HCT116 (cell line): ENCODE data around the gene MEFV. TPM values are rescaled to one million over a fixed set of nuclear protein-coding genes. Genes with fewer than 3 reads are reported as not detected.

Experiments
- ATAC-seq: fragments of 200-7000 bp; cut with Tn5 transposase; 2 replicates; pipeline ENCODE4 v1.9.1; 2020; ENCODE audit warnings: mild to moderate bottlenecking, moderate library complexity
- BruUV-seq: library from RNA; stranded (reverse); fragments of 400-500 nt; replicated peaks from 2 replicates; lab custom pipeline; 2021; lab: Mats Ljungman, UMichigan
- CTCF ChIA-PET: fragments of 300-600 bp; sonication (Branson Sonifier 250); formaldehyde crosslinking; loops from one replicate; lab custom pipeline; 2021; ENCODE audit warnings: antibody characterized with exemption; lab: Charles Lee
- POLR2A ChIA-PET: fragments of 300-600, 350-600 bp; sonication (Branson Sonifier 250); formaldehyde crosslinking; loops from one replicate; lab custom pipeline; 2021; ENCODE audit warnings: antibody characterized with exemption; lab: Charles Lee
- RAD21 ChIA-PET, 2 experiments: fragments of 300-600 bp; sonication (Branson Sonifier 250); formaldehyde crosslinking; loops; one replicate each; lab custom pipeline; 2023; ENCODE audit warnings: low total read pairs in 2 of 2; ENCODE audit not compliant: uncharacterized antibody in 2 of 2, unreplicated experiment in 2 of 2, low non-redundant PET in 1 of 2; lab: Charles Lee
- DNase-seq: peaks from one replicate; pipeline ENCODE4 v3.0.0-alpha.2; 2010; ENCODE audit warnings: low read depth, low spot score
- H2AFZ ChIP-seq: fragments of 200-600 bp; shearing (Covaris generic), sonication (generic); 2 replicates; pipeline ENCODE4 v1.6.1; 2017; ENCODE audit warnings: low read depth, mixed run types, mixed read lengths, antibody characterized with exemption, low read length; ENCODE audit not compliant: poor library complexity, severe bottlenecking
- H3K27ac ChIP-seq: 2 replicates; pipeline ENCODE4 v1.5.1; 2012; ENCODE audit warnings: low read depth, low read length
- H3K27me3 ChIP-seq: fragments of 200-600 bp; sonication (generic); 2 replicates; pipeline ENCODE4 v1.6.1; 2016; ENCODE audit warnings: mixed run types, low read length, mixed read lengths; ENCODE audit not compliant: insufficient read depth
- H3K36me3 ChIP-seq, 2 experiments: fragments of 200-500 bp in 1 of 2; fragments of 200-600 bp in 1 of 2; sonication (Bioruptor generic) in 1 of 2; sonication (generic) in 1 of 2; 2 replicates each; pipeline versions ENCODE4 v1.5.1 to v1.6.1; 2014 to 2016; ENCODE audit warnings: low read length in 2 of 2, inconsistent platforms in 1 of 2, mixed read lengths in 1 of 2, mixed run types in 1 of 2; ENCODE audit not compliant: insufficient read depth in 2 of 2, control insufficient read depth in 1 of 2
- H3K4me1 ChIP-seq, 2 experiments: fragments of 200-600 bp in 1 of 2; sonication (generic) in 1 of 2; 2 replicates each; pipeline versions ENCODE4 v1.5.1 to v1.6.1; 2012 to 2017; ENCODE audit warnings: low read length in 2 of 2, inconsistent platforms in 1 of 2, mild to moderate bottlenecking in 1 of 2, mixed read lengths in 1 of 2, mixed run types in 1 of 2, moderate library complexity in 1 of 2; ENCODE audit not compliant: insufficient read depth in 2 of 2, control insufficient read depth in 1 of 2
- H3K4me2 ChIP-seq: fragments of 200-600 bp; sonication (generic); 2 replicates; pipeline ENCODE4 v1.6.1; 2017; ENCODE audit warnings: mixed run types, low read length, mixed read lengths
- H3K4me3 ChIP-seq, 2 experiments: fragments of 200-600 bp in 1 of 2; sonication (generic) in 1 of 2; replicated peaks in 1 of 2; 2 replicates each; pipeline ENCODE4 v1.5.1; 2011 to 2016; ENCODE audit warnings: low read length in 2 of 2, control low read depth in 1 of 2, low read depth in 1 of 2, mild to moderate bottlenecking in 1 of 2, mixed read lengths in 1 of 2, mixed run types in 1 of 2
- H3K79me2 ChIP-seq: fragments of 200-600 bp; sonication (generic); 2 replicates; pipeline ENCODE4 v1.6.1; 2017; ENCODE audit warnings: mild to moderate bottlenecking, mixed run types, low read length, moderate library complexity, mixed read lengths; ENCODE audit not compliant: insufficient read depth
- H3K9ac ChIP-seq: fragments of 200-600 bp; sonication (generic); 2 replicates; pipeline ENCODE4 v1.6.1; 2016; ENCODE audit warnings: low read length, mixed read lengths
- H3K9me2 ChIP-seq: fragments of 200-600 bp; sonication (generic), shearing (Covaris generic); 2 replicates; pipeline ENCODE4 v1.6.1; 2017; ENCODE audit warnings: mixed run types, mild to moderate bottlenecking, moderate library complexity; ENCODE audit not compliant: insufficient read depth
- H3K9me3 ChIP-seq, 2 experiments: fragments of 200-500 bp in 1 of 2; fragments of 200-600 bp in 1 of 2; sonication (Bioruptor generic) in 1 of 2; sonication (generic) in 1 of 2; 2 replicates each; pipeline ENCODE4 v1.6.1; 2014 to 2017; ENCODE audit warnings: low read length in 2 of 2, mixed read lengths in 2 of 2, inconsistent platforms in 1 of 2, low read depth in 1 of 2, mild to moderate bottlenecking in 1 of 2, mixed run types in 1 of 2, moderate library complexity in 1 of 2; ENCODE audit not compliant: control insufficient read depth in 1 of 2, insufficient read depth in 1 of 2
- H4K20me1 ChIP-seq: fragments of 200-600 bp; sonication (generic), shearing (Covaris generic); 2 replicates; pipeline ENCODE4 v1.6.1; 2017; ENCODE audit warnings: mixed run types, mild to moderate bottlenecking, moderate library complexity; ENCODE audit not compliant: insufficient read depth
- CBX3 ChIP-seq: IDR thresholded peaks from 2 replicates; pipeline ENCODE4 v1.6.1; 2012; ENCODE audit warnings: low read depth
- CEBPB ChIP-seq: IDR thresholded peaks from 2 replicates; pipeline ENCODE4 v1.6.1; 2012; ENCODE audit warnings: low read depth
- EGR1 ChIP-seq: IDR thresholded peaks from 2 replicates; pipeline ENCODE4 v1.6.1; 2012; ENCODE audit warnings: low read depth
- ELF1 ChIP-seq: IDR thresholded peaks from 2 replicates; pipeline ENCODE4 v1.6.1; 2012; ENCODE audit warnings: low read depth, borderline replicate concordance
- EZH2 ChIP-seq: fragments of 200-600 bp; sonication (generic); IDR thresholded peaks from 2 replicates; pipeline ENCODE4 v1.6.1; 2017; ENCODE audit warnings: antibody characterized with exemption, mixed run types
- EZH2phosphoT487 ChIP-seq: fragments of 200-600 bp; IDR thresholded peaks from 2 replicates; pipeline ENCODE4 v1.6.1; 2018; ENCODE audit warnings: antibody characterized with exemption, borderline replicate concordance
- FOSL1 ChIP-seq: IDR thresholded peaks from 2 replicates; pipeline ENCODE4 v1.6.1; 2012; ENCODE audit warnings: low read depth
- JUND ChIP-seq: IDR thresholded peaks from 2 replicates; pipeline ENCODE4 v1.6.1; 2012
- POLR2A ChIP-seq: IDR thresholded peaks from 2 replicates; pipeline ENCODE4 v1.7.0; 2011; ENCODE audit warnings: borderline replicate concordance; ENCODE audit not compliant: insufficient read depth, insufficient read length; ENCODE audit errors: extremely low read depth
- RAD21 ChIP-seq: IDR thresholded peaks from 2 replicates; pipeline ENCODE4 v1.6.1; 2012; ENCODE audit warnings: low read depth, mild to moderate bottlenecking
- SIN3A ChIP-seq: IDR thresholded peaks from 2 replicates; pipeline ENCODE4 v1.6.1; 2012; ENCODE audit warnings: low read depth
- SP1 ChIP-seq: IDR thresholded peaks from 2 replicates; pipeline ENCODE4 v1.6.1; 2012; ENCODE audit warnings: low read depth
- SRF ChIP-seq: IDR thresholded peaks from 2 replicates; pipeline ENCODE4 v1.6.1; 2012; ENCODE audit warnings: low read depth
- TCF7L2 ChIP-seq: IDR thresholded peaks from 2 replicates; pipeline ENCODE4 v1.7.0; 2011; ENCODE audit warnings: borderline replicate concordance, inconsistent platforms; ENCODE audit not compliant: insufficient read depth, insufficient read length; ENCODE audit errors: extremely low read depth
- YY1 ChIP-seq: IDR thresholded peaks from 2 replicates; pipeline ENCODE4 v1.6.1; 2011; ENCODE audit warnings: low read length, low read depth, moderate library complexity, mild to moderate bottlenecking; ENCODE audit not compliant: insufficient replicate concordance; ENCODE audit errors: extremely low read depth
- ZFX ChIP-seq: fragments of 450-650 bp; IDR thresholded peaks from 2 replicates; pipeline ENCODE4 v1.6.1; 2017
- intact Hi-C: fragments of 100-400 bp; cut with micrococcal nuclease; formaldehyde crosslinking; loops from 2 replicates; pipeline ENCODE4 v1.10.0; 2022
- total RNA-seq: library from RNA; stranded (reverse); gene quantifications from one replicate; pipeline ENCODE4 v1.2.1, GENCODE V29; 2021; ENCODE audit not compliant: unreplicated experiment
- TF ChIP-seq, protein P1 (sequence below): IDR thresholded peaks from 2 replicates; pipeline ENCODE4 v1.6.1; 2011; ENCODE audit warnings: mild to moderate bottlenecking, low read length, moderate library complexity; ENCODE audit not compliant: insufficient replicate concordance; ENCODE audit errors: extremely low read depth
- TF ChIP-seq, protein P2 (sequence below): IDR thresholded peaks from 2 replicates; pipeline ENCODE4 v1.6.1; 2012; ENCODE audit warnings: low read depth
- TF ChIP-seq, protein P3 (sequence below): IDR thresholded peaks from 2 replicates; pipeline ENCODE4 v1.6.1; 2012
- TF ChIP-seq, protein P4 (sequence below): IDR thresholded peaks from 2 replicates; pipeline ENCODE4 v1.6.1; 2012

MEFV gene
- total RNA-seq, 1 experiment from 2014 or later, result 0.15 TPM

DNA sequence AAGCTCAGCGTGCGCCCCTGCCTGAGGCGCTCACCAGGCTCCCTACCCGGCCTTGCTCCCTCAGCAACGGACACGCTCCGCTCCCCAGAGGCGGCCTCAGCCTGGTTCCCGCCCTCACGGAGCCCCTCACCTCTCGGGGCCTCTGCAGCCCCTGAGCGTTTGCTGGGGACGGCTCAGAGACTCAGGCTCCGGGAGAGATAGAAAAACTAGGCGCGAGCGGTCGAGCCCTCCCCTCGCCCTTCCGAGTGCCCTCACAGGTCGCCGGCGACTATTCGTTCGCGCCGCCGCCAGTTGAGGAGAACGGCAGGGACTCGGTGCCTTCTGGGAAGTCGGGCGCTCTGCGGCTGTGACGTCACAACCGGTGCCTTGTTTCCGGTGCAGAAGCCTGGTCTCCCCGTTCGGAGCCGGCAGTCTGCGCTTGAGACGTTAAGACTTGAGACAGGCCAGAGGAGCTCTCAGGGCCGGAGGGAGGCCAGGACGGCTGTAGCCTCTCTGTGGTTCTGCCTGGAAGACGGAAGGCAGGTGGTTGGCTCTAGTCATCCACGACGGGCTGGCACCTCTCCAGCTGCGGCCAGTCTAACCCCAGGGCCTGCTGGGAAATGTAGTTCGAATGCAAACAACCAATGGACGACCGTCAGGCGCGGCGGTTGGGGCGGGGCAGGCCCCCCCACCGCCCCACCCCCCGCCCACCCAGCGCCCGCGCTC, 21.4 kb downstream of the MEFV start, which contains the start of gene ZNF200:
ZNF200 (minus strand) TSS at position 302 of the 705 bp plus-strand sequence. CDS start 1,403 bp downstream, outside the sequence.
- intact Hi-C loops, result no loop called here
- CTCF ChIA-PET, result no interaction called here
- TF ChIP-seq RAD21, result no peak
- TF ChIP-seq, protein P1, sequence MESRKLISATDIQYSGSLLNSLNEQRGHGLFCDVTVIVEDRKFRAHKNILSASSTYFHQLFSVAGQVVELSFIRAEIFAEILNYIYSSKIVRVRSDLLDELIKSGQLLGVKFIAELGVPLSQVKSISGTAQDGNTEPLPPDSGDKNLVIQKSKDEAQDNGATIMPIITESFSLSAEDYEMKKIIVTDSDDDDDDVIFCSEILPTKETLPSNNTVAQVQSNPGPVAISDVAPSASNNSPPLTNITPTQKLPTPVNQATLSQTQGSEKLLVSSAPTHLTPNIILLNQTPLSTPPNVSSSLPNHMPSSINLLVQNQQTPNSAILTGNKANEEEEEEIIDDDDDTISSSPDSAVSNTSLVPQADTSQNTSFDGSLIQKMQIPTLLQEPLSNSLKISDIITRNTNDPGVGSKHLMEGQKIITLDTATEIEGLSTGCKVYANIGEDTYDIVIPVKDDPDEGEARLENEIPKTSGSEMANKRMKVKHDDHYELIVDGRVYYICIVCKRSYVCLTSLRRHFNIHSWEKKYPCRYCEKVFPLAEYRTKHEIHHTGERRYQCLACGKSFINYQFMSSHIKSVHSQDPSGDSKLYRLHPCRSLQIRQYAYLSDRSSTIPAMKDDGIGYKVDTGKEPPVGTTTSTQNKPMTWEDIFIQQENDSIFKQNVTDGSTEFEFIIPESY, result peak; percentile 46
- peak; percentile 80 for TF ChIP-seq SIN3A
- peak; percentile 42 for TF ChIP-seq SP1
- peak; percentile 14; the same call in 1 of the 2 replicates for TF ChIP-seq SRF
- no peak; the same call in 1 of the 2 replicates for TF ChIP-seq ELF1
- TF ChIP-seq CEBPB, result no peak
- TF ChIP-seq TCF7L2, result peak; percentile 46
- no peak for TF ChIP-seq EZH2
- TF ChIP-seq, protein P2, sequence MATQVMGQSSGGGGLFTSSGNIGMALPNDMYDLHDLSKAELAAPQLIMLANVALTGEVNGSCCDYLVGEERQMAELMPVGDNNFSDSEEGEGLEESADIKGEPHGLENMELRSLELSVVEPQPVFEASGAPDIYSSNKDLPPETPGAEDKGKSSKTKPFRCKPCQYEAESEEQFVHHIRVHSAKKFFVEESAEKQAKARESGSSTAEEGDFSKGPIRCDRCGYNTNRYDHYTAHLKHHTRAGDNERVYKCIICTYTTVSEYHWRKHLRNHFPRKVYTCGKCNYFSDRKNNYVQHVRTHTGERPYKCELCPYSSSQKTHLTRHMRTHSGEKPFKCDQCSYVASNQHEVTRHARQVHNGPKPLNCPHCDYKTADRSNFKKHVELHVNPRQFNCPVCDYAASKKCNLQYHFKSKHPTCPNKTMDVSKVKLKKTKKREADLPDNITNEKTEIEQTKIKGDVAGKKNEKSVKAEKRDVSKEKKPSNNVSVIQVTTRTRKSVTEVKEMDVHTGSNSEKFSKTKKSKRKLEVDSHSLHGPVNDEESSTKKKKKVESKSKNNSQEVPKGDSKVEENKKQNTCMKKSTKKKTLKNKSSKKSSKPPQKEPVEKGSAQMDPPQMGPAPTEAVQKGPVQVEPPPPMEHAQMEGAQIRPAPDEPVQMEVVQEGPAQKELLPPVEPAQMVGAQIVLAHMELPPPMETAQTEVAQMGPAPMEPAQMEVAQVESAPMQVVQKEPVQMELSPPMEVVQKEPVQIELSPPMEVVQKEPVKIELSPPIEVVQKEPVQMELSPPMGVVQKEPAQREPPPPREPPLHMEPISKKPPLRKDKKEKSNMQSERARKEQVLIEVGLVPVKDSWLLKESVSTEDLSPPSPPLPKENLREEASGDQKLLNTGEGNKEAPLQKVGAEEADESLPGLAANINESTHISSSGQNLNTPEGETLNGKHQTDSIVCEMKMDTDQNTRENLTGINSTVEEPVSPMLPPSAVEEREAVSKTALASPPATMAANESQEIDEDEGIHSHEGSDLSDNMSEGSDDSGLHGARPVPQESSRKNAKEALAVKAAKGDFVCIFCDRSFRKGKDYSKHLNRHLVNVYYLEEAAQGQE, result no peak
- no peak for TF ChIP-seq FOSL1
- peak; percentile 48; the same call in 1 of the 2 replicates for TF ChIP-seq CBX3
- no peak for TF ChIP-seq YY1
- TF ChIP-seq EZH2phosphoT487, result no peak
- TF ChIP-seq, protein P3, sequence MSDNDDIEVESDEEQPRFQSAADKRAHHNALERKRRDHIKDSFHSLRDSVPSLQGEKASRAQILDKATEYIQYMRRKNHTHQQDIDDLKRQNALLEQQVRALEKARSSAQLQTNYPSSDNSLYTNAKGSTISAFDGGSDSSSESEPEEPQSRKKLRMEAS, result peak; percentile 53; the same call in 1 of the 2 replicates
- peak; percentile 82 for TF ChIP-seq POLR2A
- TF ChIP-seq ZFX, result peak; percentile 74; the same call in 1 of the 2 replicates
- TF ChIP-seq JUND, result no peak
- TF ChIP-seq, protein P4, sequence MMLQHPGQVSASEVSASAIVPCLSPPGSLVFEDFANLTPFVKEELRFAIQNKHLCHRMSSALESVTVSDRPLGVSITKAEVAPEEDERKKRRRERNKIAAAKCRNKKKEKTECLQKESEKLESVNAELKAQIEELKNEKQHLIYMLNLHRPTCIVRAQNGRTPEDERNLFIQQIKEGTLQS, result no peak
- TF ChIP-seq EGR1, result no peak

More for the DNA sequence above, 21.4 kb downstream of the MEFV start, which contains the start of gene ZNF200:
- peaks cover 21 to 31% of the 10 kb centered on the region in 2 experiments for H3K36me3 ChIP-seq
- DNase-seq (peak; percentile 94), ATAC-seq (peak; percentile 96)
- peak within 1 kb of the TSS; percentile 93 for H3K9ac ChIP-seq
- ChIA-PET RAD21 (no interaction called here), POLR2A (interaction anchor here (0.7 to 1.4 kb wide), 3 partner anchors 30 to 209 kb away, joined by 3 to 5 read pairs (median 3); partner anchors contain the start of genes NAA60 and ZNF597)
- peaks cover 14% of the 10 kb centered on the region for H3K79me2 ChIP-seq
- no peaks in the 10 kb centered on the region for H3K27me3 ChIP-seq
- peak within 1 kb of the TSS; percentile 94 to 98 for H3K4me3 ChIP-seq
- BruUV-seq, result no TSS peak
- peak within 1 kb of the TSS; percentile 90 for H2AFZ ChIP-seq
- H3K27ac ChIP-seq, result peak within 1 kb of the TSS; percentile 91
- H3K4me2 ChIP-seq, result peak within 1 kb of the TSS; percentile 96
- H3K9me2 ChIP-seq, result no peaks in the 10 kb centered on the region
- H4K20me1 ChIP-seq, result no peaks in the 10 kb centered on the region
- peaks cover 0 to 10% of the 10 kb centered on the region in 2 experiments; a peak in 2 of 4 replicates for H3K9me3 ChIP-seq
- H3K4me1 ChIP-seq, result peaks cover 5 to 7% of the 10 kb centered on the region in 2 experiments; a peak in 2 of 4 replicates
